NK-92 (cell line): ENCODE data around the gene CNTN5.

Experiments
- DNase-seq: peaks from one replicate; lab custom pipeline; 2025; ENCODE audit not compliant: unreplicated experiment; lab: John Stamatoyannopoulos, UW

Gene CNTN5

GRCh38 chr11:99592266-99592665, 571.5 kb downstream of the CNTN5 start:
- DNase-seq = no peak

- no peak for DNase-seq
Observed at GRCh38 chr11:99593197-99593596, 572.4 kb downstream of the CNTN5 start.

GRCh38 chr11:99601179-99601578, 580.4 kb downstream of the CNTN5 start:
- DNase-seq = no peak

GRCh38 chr11:99614352-99614751, 593.6 kb downstream of the CNTN5 start:
- no peak for DNase-seq

- no peak for DNase-seq
Observed at GRCh38 chr11:99630629-99631028, 609.9 kb downstream of the CNTN5 start.

GRCh38 chr11:99631618-99632017, 610.9 kb downstream of the CNTN5 start:
- no peak for DNase-seq

GRCh38 chr11:99632969-99633368, 612.2 kb downstream of the CNTN5 start:
- DNase-seq = no peak

- DNase-seq = no peak
Observed at GRCh38 chr11:99634581-99634980, 613.8 kb downstream of the CNTN5 start.

- no peak for DNase-seq
Observed at GRCh38 chr11:99638073-99638553, 617.4 kb downstream of the CNTN5 start.

- no peak for DNase-seq
Observed at GRCh38 chr11:99640671-99641070, 619.9 kb downstream of the CNTN5 start.

- DNase-seq = no peak
Observed at GRCh38 chr11:99645934-99646333, 625.2 kb downstream of the CNTN5 start.

- no peak for DNase-seq
Observed at GRCh38 chr11:99670067-99670676, 649.4 kb downstream of the CNTN5 start.

GRCh38 chr11:99671808-99672409, 651.2 kb downstream of the CNTN5 start:
- DNase-seq = no peak

GRCh38 chr11:99676292-99676691, 655.5 kb downstream of the CNTN5 start:
- no peak for DNase-seq

- DNase-seq = no peak
Observed at GRCh38 chr11:99682171-99682570, 661.4 kb downstream of the CNTN5 start.

GRCh38 chr11:99682646-99683045, 661.9 kb downstream of the CNTN5 start:
- DNase-seq = no peak

- DNase-seq = no peak
Observed at GRCh38 chr11:99683933-99684332, 663.2 kb downstream of the CNTN5 start.

GRCh38 chr11:99686838-99687237, 666.1 kb downstream of the CNTN5 start:
- no peak for DNase-seq

GRCh38 chr11:99687320-99687719, 666.6 kb downstream of the CNTN5 start:
- no peak for DNase-seq

- DNase-seq = no peak
Observed at GRCh38 chr11:99693941-99694492, 673.3 kb downstream of the CNTN5 start.

- no peak for DNase-seq
Observed at GRCh38 chr11:99695106-99695505, 674.4 kb downstream of the CNTN5 start.

GRCh38 chr11:99706848-99707247, 686.1 kb downstream of the CNTN5 start:
- DNase-seq = no peak
